Calu3 (cell line): ENCODE measurements around the gene CCDC102A. TPM values are rescaled to one million over a fixed set of nuclear protein-coding genes. Genes with fewer than 3 reads are reported as not detected.

Experiments used
- BruUV-seq: library from RNA; stranded (reverse); fragments of 400-500 nt; replicated peaks from 2 replicates; lab custom pipeline; 2021; lab: Mats Ljungman, UMichigan
- CTCF ChIA-PET: fragments of 300-600 bp; sonication (Branson Sonifier 250); formaldehyde crosslinking; loops from one replicate; lab custom pipeline; 2022; ENCODE audit warnings: antibody characterized with exemption; lab: Charles Lee
- DNase-seq: peaks from one replicate; pipeline ENCODE4 v3.0.0; 2022
- H3K27ac Mint-ChIP-seq: one replicate; pipeline ENCODE4 v1.8.0; 2022; ENCODE audit warnings: mixed read lengths; ENCODE audit not compliant: unreplicated experiment
- H3K27me3 Mint-ChIP-seq: one replicate; pipeline ENCODE4 v1.8.0; 2022; ENCODE audit warnings: mixed read lengths; ENCODE audit not compliant: unreplicated experiment
- H3K36me3 Mint-ChIP-seq: one replicate; pipeline ENCODE4 v1.8.0; 2022; ENCODE audit warnings: mild to moderate bottlenecking, moderate library complexity, mixed read lengths; ENCODE audit not compliant: insufficient read depth, unreplicated experiment
- H3K4me1 Mint-ChIP-seq: one replicate; pipeline ENCODE4 v1.8.0; 2022; ENCODE audit warnings: mild to moderate bottlenecking, low read depth, mixed read lengths; ENCODE audit not compliant: unreplicated experiment
- H3K4me3 Mint-ChIP-seq: one replicate; pipeline ENCODE4 v1.8.0; 2022; ENCODE audit warnings: mild to moderate bottlenecking, low read depth, moderate library complexity, mixed read lengths; ENCODE audit not compliant: unreplicated experiment
- H3K9me3 Mint-ChIP-seq: one replicate; pipeline ENCODE4 v1.8.0; 2022; ENCODE audit warnings: low read depth, mixed read lengths; ENCODE audit not compliant: unreplicated experiment
- CTCF ChIP-seq: fragments of 200-600 bp; IDR thresholded peaks from one replicate; pipeline ENCODE4 v1.8.0; 2022; ENCODE audit warnings: antibody characterized with exemption; ENCODE audit not compliant: unreplicated experiment
- intact Hi-C: fragments of 100-400 bp; cut with micrococcal nuclease; formaldehyde crosslinking; loops from one replicate; pipeline ENCODE4 v1.10.0; 2022; ENCODE audit not compliant: unreplicated experiment
- total RNA-seq: library from RNA; stranded (reverse); gene quantifications from 2 replicates; pipeline ENCODE4 v1.2.3, GENCODE V29; 2022

The CCDC102A gene
- total RNA-seq, 1 experiment from 2014 or later = 6.8 TPM

- peaks cover 30% of the 10 kb centered on the region for H3K4me1 Mint-ChIP-seq
- BruUV-seq = no TSS peak
- H3K27ac Mint-ChIP-seq = peak overlapping the region; percentile 58
- TF ChIP-seq CTCF = no peak
- peaks cover 10% of the 10 kb centered on the region for H3K36me3 Mint-ChIP-seq
- CTCF ChIA-PET = interaction anchor here (0.7 to 1.7 kb wide), 2 partner anchors 18 to 42 kb away, joined by 3 to 5 read pairs; partner anchors contain the start of gene POLR2C
- no peaks in the 10 kb centered on the region for H3K9me3 Mint-ChIP-seq
- DNase-seq = no peak
- H3K27me3 Mint-ChIP-seq = no peaks in the 10 kb centered on the region
- peak overlapping the region; percentile 60 for H3K4me3 Mint-ChIP-seq
- intact Hi-C loops = no loop called here
Observed at GRCh38 chr16:57480754-57481230, 55.6 kb downstream of the CCDC102A start.

GRCh38 chr16:57479976-57480753 lies 56.2 kb downstream of the CCDC102A start:
- no peak for TF ChIP-seq CTCF
- intact Hi-C loops = no loop called here
- CTCF ChIA-PET = interaction anchor here (0.6 to 1.7 kb wide), 4 partner anchors 18 to 50 kb away, joined by 3 to 5 read pairs (median 3); partner anchors contain the start of genes CIAPIN1, COQ9 and POLR2C
- Mint-ChIP-seq H3K9me3 (no peaks in the 10 kb centered on the region), H3K27me3 (no peaks in the 10 kb centered on the region), H3K36me3 (peaks cover 5% of the 10 kb centered on the region), H3K4me3 (peak overlapping the region; percentile 60), H3K27ac (peak overlapping the region; percentile 58), H3K4me1 (peaks cover 30% of the 10 kb centered on the region)
- DNase-seq = peak; percentile 88
- no TSS peak for BruUV-seq

GRCh38 chr16:57479205-57479975 lies 57.0 kb downstream of the CCDC102A start:
- CTCF ChIA-PET = interaction anchor here (0.6 to 1.7 kb wide), 4 partner anchors 17 to 411 kb away, joined by 3 to 5 read pairs (median 4); partner anchors contain the start of genes CIAPIN1, COQ9 and POLR2C
- TF ChIP-seq CTCF = no peak
- no TSS peak for BruUV-seq

GRCh38 chr16:57478396-57479204 lies 57.8 kb downstream of the CCDC102A start:
- no peak for TF ChIP-seq CTCF
- intact Hi-C loops = no loop called here
- Mint-ChIP-seq H3K27me3 (no peaks in the 10 kb centered on the region), H3K4me3 (no peak overlapping the region), H3K27ac (peak overlapping the region; percentile 42), H3K9me3 (no peaks in the 10 kb centered on the region), H3K36me3 (peaks cover 5% of the 10 kb centered on the region), H3K4me1 (peaks cover 24% of the 10 kb centered on the region)
- no TSS peak for BruUV-seq
- CTCF ChIA-PET = interaction anchor here (0.6 to 1.7 kb wide), 2 partner anchors 16 to 411 kb away, joined by 4 to 5 read pairs; partner anchors contain the start of gene POLR2C
- no peak for DNase-seq

More at GRCh38 chr16:57479205-57479975, 57.0 kb downstream of the CCDC102A start:
- intact Hi-C loops = no loop called here
- no peaks in the 10 kb centered on the region for H3K27me3 Mint-ChIP-seq
- H3K4me1 Mint-ChIP-seq = peaks cover 24% of the 10 kb centered on the region
- peak overlapping the region; percentile 58 for H3K27ac Mint-ChIP-seq
- peaks cover 5% of the 10 kb centered on the region for H3K36me3 Mint-ChIP-seq
- H3K9me3 Mint-ChIP-seq = no peaks in the 10 kb centered on the region
- no peak for DNase-seq
- H3K4me3 Mint-ChIP-seq = peak overlapping the region; percentile 60
